Bronchial epithelial cell (primary cell): Measurements from ENCODE around the gene VWA2. TPM values are rescaled to one million over a fixed set of nuclear protein-coding genes. Genes with fewer than 3 reads are reported as not detected.

Source experiments
- DNase-seq: peaks from one replicate; pipeline ENCODE4 v3.0.0-alpha.2; 2010; ENCODE audit warnings: low read depth
- FAIRE-seq: peaks from 2 replicates; lab custom pipeline; 2011; peaks lifted over from hg19 to GRCh38; lab: Jason Lieb, UNC
- H3K27me3 ChIP-seq: 2 replicates; pipeline ENCODE4 v1.5.1; 2011; ENCODE audit warnings: low read length; ENCODE audit not compliant: control insufficient read depth, insufficient read depth
- H3K36me3 ChIP-seq: 2 replicates; pipeline ENCODE4 v1.5.1; 2011; ENCODE audit warnings: low read length; ENCODE audit not compliant: control insufficient read depth, insufficient read depth
- H3K4me3 ChIP-seq: 2 replicates; pipeline ENCODE4 v1.5.1; 2011; ENCODE audit warnings: mild to moderate bottlenecking, low read depth, low read length, control low read depth
- total RNA-seq: library from RNA; depleted of rRNA; stranded (reverse); fragments of >200 nt; gene quantifications from 2 replicates; pipeline ENCODE4 v1.2.1, GENCODE V29; 2014
- TF ChIP-seq, protein P1 (sequence below): IDR thresholded peaks from 2 replicates; pipeline ENCODE4 v1.5.1; 2011; ENCODE audit warnings: mild to moderate bottlenecking, moderate library complexity, low read length, control low read depth, inconsistent platforms; ENCODE audit not compliant: insufficient read depth, severe bottlenecking

The VWA2 gene
- total RNA-seq, 1 donor from 2014 or later: 3.9 TPM

DNA sequence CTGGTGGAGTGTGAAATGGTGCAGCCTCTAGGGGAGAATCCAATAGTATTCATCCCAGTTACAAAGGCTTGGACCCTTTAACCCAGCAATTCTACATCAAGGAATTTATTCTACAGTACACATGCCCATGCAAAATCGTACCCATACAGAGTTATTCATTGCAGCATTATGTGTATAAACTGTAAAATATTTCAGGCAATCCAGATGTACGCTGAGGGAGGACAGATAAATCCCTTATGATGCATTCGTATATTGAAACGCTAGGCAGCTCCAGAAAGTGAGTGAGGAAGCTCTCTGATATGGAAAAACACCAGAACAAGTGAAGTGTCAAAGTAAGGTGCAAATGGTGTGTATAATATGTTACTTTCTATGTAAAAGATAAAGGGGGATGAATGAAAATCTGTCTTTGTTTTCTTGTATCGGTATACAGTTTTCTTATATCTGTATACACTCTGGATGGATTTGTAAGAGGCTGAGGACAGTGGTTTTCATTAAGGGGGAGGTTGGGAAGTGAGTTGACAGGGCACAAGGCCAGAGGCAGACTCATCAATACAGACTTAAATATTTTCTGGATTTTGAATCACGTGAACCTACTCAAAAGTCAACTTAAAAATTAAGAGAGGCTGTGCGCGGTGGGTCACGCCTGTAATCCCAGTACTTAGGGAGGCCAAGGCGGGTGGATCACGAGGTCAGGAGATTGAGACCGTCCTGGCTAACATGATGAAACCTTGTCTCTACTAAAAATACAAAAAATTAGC is 17.1 kb downstream of the VWA2 start:
- DNase-seq: no peak
- H3K27me3 ChIP-seq: no peaks in the 10 kb centered on the region
- H3K36me3 ChIP-seq: no peaks in the 10 kb centered on the region
- H3K4me3 ChIP-seq: no peak overlapping the region
- TF ChIP-seq, protein P1, sequence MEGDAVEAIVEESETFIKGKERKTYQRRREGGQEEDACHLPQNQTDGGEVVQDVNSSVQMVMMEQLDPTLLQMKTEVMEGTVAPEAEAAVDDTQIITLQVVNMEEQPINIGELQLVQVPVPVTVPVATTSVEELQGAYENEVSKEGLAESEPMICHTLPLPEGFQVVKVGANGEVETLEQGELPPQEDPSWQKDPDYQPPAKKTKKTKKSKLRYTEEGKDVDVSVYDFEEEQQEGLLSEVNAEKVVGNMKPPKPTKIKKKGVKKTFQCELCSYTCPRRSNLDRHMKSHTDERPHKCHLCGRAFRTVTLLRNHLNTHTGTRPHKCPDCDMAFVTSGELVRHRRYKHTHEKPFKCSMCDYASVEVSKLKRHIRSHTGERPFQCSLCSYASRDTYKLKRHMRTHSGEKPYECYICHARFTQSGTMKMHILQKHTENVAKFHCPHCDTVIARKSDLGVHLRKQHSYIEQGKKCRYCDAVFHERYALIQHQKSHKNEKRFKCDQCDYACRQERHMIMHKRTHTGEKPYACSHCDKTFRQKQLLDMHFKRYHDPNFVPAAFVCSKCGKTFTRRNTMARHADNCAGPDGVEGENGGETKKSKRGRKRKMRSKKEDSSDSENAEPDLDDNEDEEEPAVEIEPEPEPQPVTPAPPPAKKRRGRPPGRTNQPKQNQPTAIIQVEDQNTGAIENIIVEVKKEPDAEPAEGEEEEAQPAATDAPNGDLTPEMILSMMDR: no peak
- FAIRE-seq: no peak

DNA sequence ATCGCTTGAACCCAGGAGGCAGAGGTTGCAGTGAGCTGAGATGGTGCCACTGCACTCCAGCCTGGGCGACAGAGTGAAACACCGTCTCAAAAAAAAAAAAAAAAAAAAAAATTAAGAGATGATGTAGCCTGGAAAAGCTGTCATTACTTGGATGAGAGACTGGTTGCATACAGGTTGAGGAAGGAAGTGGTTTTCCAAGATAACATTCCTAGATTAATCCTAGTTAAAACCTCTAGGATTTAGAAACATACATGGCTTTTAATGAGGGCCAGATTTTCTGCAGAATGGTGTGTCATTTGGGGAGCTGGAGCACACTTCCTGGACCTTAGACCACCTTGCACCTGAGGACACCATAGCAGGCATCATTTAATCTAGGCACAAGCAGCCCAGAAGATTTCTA is 17.8 kb downstream of the VWA2 start:
- DNase-seq (no peak), FAIRE-seq (no peak)
- H3K4me3 ChIP-seq: no peak overlapping the region
- TF ChIP-seq, protein P1: no peak
- H3K36me3 ChIP-seq: no peaks in the 10 kb centered on the region
- no peaks in the 10 kb centered on the region for H3K27me3 ChIP-seq

DNA sequence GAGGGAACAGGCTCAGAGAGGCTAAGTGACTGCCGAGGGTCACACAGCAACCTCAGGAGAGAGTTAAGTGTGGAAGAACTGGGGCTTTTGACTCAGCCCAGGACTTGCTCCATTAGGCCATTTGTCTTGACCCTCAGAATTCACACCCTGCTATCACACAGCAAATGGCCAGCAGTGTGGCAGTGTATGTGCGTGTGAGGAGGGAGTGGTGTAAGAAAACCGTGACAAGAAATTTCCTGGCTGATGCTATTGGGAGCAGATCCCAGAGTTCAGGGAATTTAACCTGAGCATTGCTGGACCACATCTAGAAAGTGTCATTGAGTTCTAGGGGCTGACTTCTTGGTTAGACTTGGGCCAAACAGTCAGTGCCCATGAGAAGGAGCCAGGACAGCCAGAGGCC is 18.4 kb downstream of the VWA2 start:
- FAIRE-seq (no peak), DNase-seq (no peak)
- Histone ChIP-seq H3K4me3 (no peak overlapping the region), H3K36me3 (no peaks in the 10 kb centered on the region), H3K27me3 (no peaks in the 10 kb centered on the region)
- TF ChIP-seq, protein P1: no peak

DNA sequence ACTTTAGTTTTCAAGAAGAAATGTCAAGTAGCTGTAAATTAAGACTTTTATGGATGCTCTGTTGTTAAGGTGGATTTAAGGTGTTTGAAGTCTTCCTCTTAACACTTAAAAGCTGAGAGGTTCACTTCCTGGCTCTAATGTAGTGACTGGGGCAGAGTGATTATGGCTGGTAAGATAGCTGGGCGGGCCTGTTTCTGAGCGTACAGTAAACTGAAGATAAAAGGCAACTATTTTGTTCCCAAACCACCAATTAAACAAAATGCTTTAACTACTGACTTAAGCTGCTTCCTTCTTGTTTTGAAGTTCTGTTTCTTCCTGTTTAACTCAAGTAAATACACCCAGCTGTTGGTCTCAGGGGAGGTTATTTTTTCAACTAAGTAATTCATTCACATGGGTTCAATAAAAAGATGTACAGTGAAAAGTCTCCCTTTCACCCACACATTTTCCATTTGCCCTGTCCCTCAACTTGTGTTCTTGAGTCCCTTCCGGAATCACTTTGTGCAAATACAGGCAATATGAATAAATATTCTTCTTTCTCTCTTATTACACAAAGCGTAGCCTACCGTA is 19.3 kb downstream of the VWA2 start:
- H3K27me3 ChIP-seq: no peaks in the 10 kb centered on the region
- TF ChIP-seq, protein P1: no peak
- H3K4me3 ChIP-seq: no peak overlapping the region
- H3K36me3 ChIP-seq: no peaks in the 10 kb centered on the region
- no peak for DNase-seq
- FAIRE-seq: no peak

DNA sequence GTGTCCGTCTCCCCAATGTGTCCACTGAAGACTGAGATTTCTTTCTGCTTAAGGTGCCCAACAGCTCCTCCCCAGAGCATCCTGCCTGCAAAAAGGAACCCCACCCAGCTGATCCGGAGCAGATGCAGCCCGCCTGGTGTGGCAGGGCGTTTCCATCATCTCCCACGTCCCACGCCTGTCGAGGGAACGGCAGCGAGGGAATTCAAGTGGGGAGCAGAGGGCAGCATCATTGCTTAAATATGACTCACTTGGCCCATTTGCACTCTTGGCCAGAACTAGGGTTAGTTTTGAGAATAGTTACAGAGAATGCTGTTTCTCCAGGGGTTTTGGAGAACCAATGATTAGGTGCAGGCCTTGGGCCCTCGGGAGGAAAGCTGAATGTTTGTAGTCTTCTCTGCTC is 20.8 kb downstream of the VWA2 start:
- no peak overlapping the region for H3K4me3 ChIP-seq
- DNase-seq: no peak
- H3K36me3 ChIP-seq: no peaks in the 10 kb centered on the region
- FAIRE-seq: no peak
- TF ChIP-seq, protein P1: no peak
- H3K27me3 ChIP-seq: no peaks in the 10 kb centered on the region
